ENCODE results near the gene CNN3.

The CNN3 gene

GRCh38 chr1:94935034-94935433 lies 8.1 kb upstream of the CNN3 start:
- Histone ChIP-seq H3K9me3 (ENCODE audit: insufficient read depth, low read depth, low read length) (no peaks in the 10 kb centered on the region), H3K4me1 (ENCODE audit: insufficient read depth, low read length, poor library complexity, severe bottlenecking) (peaks cover 17% of the 10 kb centered on the region), H4K20me1 (ENCODE audit: insufficient read depth, low read length, poor library complexity, severe bottlenecking) (no peaks in the 10 kb centered on the region), H3F3A (ENCODE audit: low read depth) (no peaks in the 10 kb centered on the region), H3K79me2 (ENCODE audit: insufficient read depth, low read length) (no peaks in the 10 kb centered on the region), H3K9ac (ENCODE audit: low read depth, low read length, poor library complexity, severe bottlenecking) (no peak overlapping the region), H3K36me3 (ENCODE audit: insufficient read depth, low read length) (no peaks in the 10 kb centered on the region), H3K9me2 (replicated peaks; ENCODE audit: low read depth, low read length) (no peaks in the 10 kb centered on the region), H3K4me3 (ENCODE audit: low read length, poor library complexity, severe bottlenecking) (no peak overlapping the region), H2AFZ (ENCODE audit: low read length) (no peak overlapping the region), H3K4me2 (ENCODE audit: low read depth, low read length, poor library complexity, severe bottlenecking) (no peak overlapping the region), H3K27me3 (ENCODE audit: insufficient read depth, low read length, poor library complexity, severe bottlenecking) (no peaks in the 10 kb centered on the region)
- no peak for TF ChIP-seq EZH2phosphoT487 (IDR thresholded peaks at IDR 0.05; ENCODE audit: borderline replicate concordance)
- no peak for TF ChIP-seq CTCF (conservative IDR thresholded peaks at IDR 0.05; ENCODE audit: low read length)

- Histone ChIP-seq H4K20me1 (ENCODE audit: insufficient read depth, low read length, poor library complexity, severe bottlenecking) (no peaks in the 10 kb centered on the region), H3K79me2 (ENCODE audit: insufficient read depth, low read length) (no peaks in the 10 kb centered on the region), H3K36me3 (ENCODE audit: insufficient read depth, low read length) (no peaks in the 10 kb centered on the region), H3K4me2 (ENCODE audit: low read depth, low read length, poor library complexity, severe bottlenecking) (no peak overlapping the region), H3K9ac (ENCODE audit: low read depth, low read length, poor library complexity, severe bottlenecking) (no peak overlapping the region), H3K4me1 (ENCODE audit: insufficient read depth, low read length, poor library complexity, severe bottlenecking) (peaks cover 17% of the 10 kb centered on the region), H3K9me3 (ENCODE audit: insufficient read depth, low read depth, low read length) (no peaks in the 10 kb centered on the region), H3K9me2 (replicated peaks; ENCODE audit: low read depth, low read length) (no peaks in the 10 kb centered on the region), H2AFZ (ENCODE audit: low read length) (no peak overlapping the region), H3F3A (ENCODE audit: low read depth) (no peaks in the 10 kb centered on the region), H3K4me3 (ENCODE audit: low read length, poor library complexity, severe bottlenecking) (no peak overlapping the region), H3K27me3 (ENCODE audit: insufficient read depth, low read length, poor library complexity, severe bottlenecking) (no peaks in the 10 kb centered on the region)
- no peak for TF ChIP-seq CTCF (conservative IDR thresholded peaks at IDR 0.05; ENCODE audit: low read length)
- no peak for TF ChIP-seq EZH2phosphoT487 (IDR thresholded peaks at IDR 0.05; ENCODE audit: borderline replicate concordance)
These were observed 7.6 kb upstream of the CNN3 start for GRCh38 chr1:94934551-94934950.

- H3K9me3 ChIP-seq (ENCODE audit: insufficient read depth, low read depth, low read length) = no peaks in the 10 kb centered on the region
These were observed 4.4 kb upstream of the CNN3 start for GRCh38 chr1:94931254-94931841.

More at GRCh38 chr1:94931254-94931841, 4.4 kb upstream of the CNN3 start:
- no peak overlapping the region for H2AFZ ChIP-seq (ENCODE audit: low read length)
- H3K4me3 ChIP-seq (ENCODE audit: low read length, poor library complexity, severe bottlenecking) = no peak overlapping the region
- no peaks in the 10 kb centered on the region for H3K36me3 ChIP-seq (ENCODE audit: insufficient read depth, low read length)
- H3K9me2 ChIP-seq (replicated peaks; ENCODE audit: low read depth, low read length) = no peaks in the 10 kb centered on the region
- no peaks in the 10 kb centered on the region for H3F3A ChIP-seq (ENCODE audit: low read depth)
- H4K20me1 ChIP-seq (ENCODE audit: insufficient read depth, low read length, poor library complexity, severe bottlenecking) = no peaks in the 10 kb centered on the region
- H3K4me1 ChIP-seq (ENCODE audit: insufficient read depth, low read length, poor library complexity, severe bottlenecking) = peaks cover 24% of the 10 kb centered on the region
- H3K4me2 ChIP-seq (ENCODE audit: low read depth, low read length, poor library complexity, severe bottlenecking) = no peak overlapping the region
- H3K79me2 ChIP-seq (ENCODE audit: insufficient read depth, low read length) = no peaks in the 10 kb centered on the region
- TF ChIP-seq CTCF (conservative IDR thresholded peaks at IDR 0.05; ENCODE audit: low read length) = no peak
- no peak for TF ChIP-seq EZH2phosphoT487 (IDR thresholded peaks at IDR 0.05; ENCODE audit: borderline replicate concordance)
- no peak overlapping the region for H3K9ac ChIP-seq (ENCODE audit: low read depth, low read length, poor library complexity, severe bottlenecking)
- no peaks in the 10 kb centered on the region for H3K27me3 ChIP-seq (ENCODE audit: insufficient read depth, low read length, poor library complexity, severe bottlenecking)
